HCT116 (cell line): ENCODE data around the gene TAS2R41. TPM values are rescaled to one million over a fixed set of nuclear protein-coding genes. Genes with fewer than 3 reads are reported as not detected.

Experiments
- ATAC-seq: fragments of 200-7000 bp; cut with Tn5 transposase; 2 replicates; pipeline ENCODE4 v1.9.1; 2020; ENCODE audit warnings: mild to moderate bottlenecking, moderate library complexity
- BruUV-seq: library from RNA; stranded (reverse); fragments of 400-500 nt; replicated peaks from 2 replicates; lab custom pipeline; 2021; lab: Mats Ljungman, UMichigan
- CTCF ChIA-PET: fragments of 300-600 bp; sonication (Branson Sonifier 250); formaldehyde crosslinking; loops from one replicate; lab custom pipeline; 2021; ENCODE audit warnings: antibody characterized with exemption; lab: Charles Lee
- POLR2A ChIA-PET: fragments of 300-600, 350-600 bp; sonication (Branson Sonifier 250); formaldehyde crosslinking; loops from one replicate; lab custom pipeline; 2021; ENCODE audit warnings: antibody characterized with exemption; lab: Charles Lee
- RAD21 ChIA-PET, 2 experiments: fragments of 300-600 bp; sonication (Branson Sonifier 250); formaldehyde crosslinking; loops; one replicate each; lab custom pipeline; 2023; ENCODE audit warnings: low total read pairs in 2 of 2; ENCODE audit not compliant: uncharacterized antibody in 2 of 2, unreplicated experiment in 2 of 2, low non-redundant PET in 1 of 2; lab: Charles Lee
- DNase-seq: peaks from one replicate; pipeline ENCODE4 v3.0.0-alpha.2; 2010; ENCODE audit warnings: low read depth, low spot score
- H2AFZ ChIP-seq: fragments of 200-600 bp; shearing (Covaris generic), sonication (generic); 2 replicates; pipeline ENCODE4 v1.6.1; 2017; ENCODE audit warnings: low read depth, mixed run types, mixed read lengths, antibody characterized with exemption, low read length; ENCODE audit not compliant: poor library complexity, severe bottlenecking
- H3K27ac ChIP-seq: 2 replicates; pipeline ENCODE4 v1.5.1; 2012; ENCODE audit warnings: low read depth, low read length
- H3K27me3 ChIP-seq: fragments of 200-600 bp; sonication (generic); 2 replicates; pipeline ENCODE4 v1.6.1; 2016; ENCODE audit warnings: mixed run types, low read length, mixed read lengths; ENCODE audit not compliant: insufficient read depth
- H3K36me3 ChIP-seq, 2 experiments: fragments of 200-500 bp in 1 of 2; fragments of 200-600 bp in 1 of 2; sonication (Bioruptor generic) in 1 of 2; sonication (generic) in 1 of 2; 2 replicates each; pipeline versions ENCODE4 v1.5.1 to v1.6.1; 2014 to 2016; ENCODE audit warnings: low read length in 2 of 2, inconsistent platforms in 1 of 2, mixed read lengths in 1 of 2, mixed run types in 1 of 2; ENCODE audit not compliant: insufficient read depth in 2 of 2, control insufficient read depth in 1 of 2
- H3K4me1 ChIP-seq, 2 experiments: fragments of 200-600 bp in 1 of 2; sonication (generic) in 1 of 2; 2 replicates each; pipeline versions ENCODE4 v1.5.1 to v1.6.1; 2012 to 2017; ENCODE audit warnings: low read length in 2 of 2, inconsistent platforms in 1 of 2, mild to moderate bottlenecking in 1 of 2, mixed read lengths in 1 of 2, mixed run types in 1 of 2, moderate library complexity in 1 of 2; ENCODE audit not compliant: insufficient read depth in 2 of 2, control insufficient read depth in 1 of 2
- H3K4me2 ChIP-seq: fragments of 200-600 bp; sonication (generic); 2 replicates; pipeline ENCODE4 v1.6.1; 2017; ENCODE audit warnings: mixed run types, low read length, mixed read lengths
- H3K4me3 ChIP-seq, 2 experiments: fragments of 200-600 bp in 1 of 2; sonication (generic) in 1 of 2; replicated peaks in 1 of 2; 2 replicates each; pipeline ENCODE4 v1.5.1; 2011 to 2016; ENCODE audit warnings: low read length in 2 of 2, control low read depth in 1 of 2, low read depth in 1 of 2, mild to moderate bottlenecking in 1 of 2, mixed read lengths in 1 of 2, mixed run types in 1 of 2
- H3K79me2 ChIP-seq: fragments of 200-600 bp; sonication (generic); 2 replicates; pipeline ENCODE4 v1.6.1; 2017; ENCODE audit warnings: mild to moderate bottlenecking, mixed run types, low read length, moderate library complexity, mixed read lengths; ENCODE audit not compliant: insufficient read depth
- H3K9ac ChIP-seq: fragments of 200-600 bp; sonication (generic); 2 replicates; pipeline ENCODE4 v1.6.1; 2016; ENCODE audit warnings: low read length, mixed read lengths
- H3K9me2 ChIP-seq: fragments of 200-600 bp; sonication (generic), shearing (Covaris generic); 2 replicates; pipeline ENCODE4 v1.6.1; 2017; ENCODE audit warnings: mixed run types, mild to moderate bottlenecking, moderate library complexity; ENCODE audit not compliant: insufficient read depth
- H3K9me3 ChIP-seq, 2 experiments: fragments of 200-500 bp in 1 of 2; fragments of 200-600 bp in 1 of 2; sonication (Bioruptor generic) in 1 of 2; sonication (generic) in 1 of 2; 2 replicates each; pipeline ENCODE4 v1.6.1; 2014 to 2017; ENCODE audit warnings: low read length in 2 of 2, mixed read lengths in 2 of 2, inconsistent platforms in 1 of 2, low read depth in 1 of 2, mild to moderate bottlenecking in 1 of 2, mixed run types in 1 of 2, moderate library complexity in 1 of 2; ENCODE audit not compliant: control insufficient read depth in 1 of 2, insufficient read depth in 1 of 2
- H4K20me1 ChIP-seq: fragments of 200-600 bp; sonication (generic), shearing (Covaris generic); 2 replicates; pipeline ENCODE4 v1.6.1; 2017; ENCODE audit warnings: mixed run types, mild to moderate bottlenecking, moderate library complexity; ENCODE audit not compliant: insufficient read depth
- ATF3 ChIP-seq: IDR thresholded peaks from 2 replicates; pipeline ENCODE4 v1.6.1; 2012
- CBX3 ChIP-seq: IDR thresholded peaks from 2 replicates; pipeline ENCODE4 v1.6.1; 2012; ENCODE audit warnings: low read depth
- EGR1 ChIP-seq: IDR thresholded peaks from 2 replicates; pipeline ENCODE4 v1.6.1; 2012; ENCODE audit warnings: low read depth
- ELF1 ChIP-seq: IDR thresholded peaks from 2 replicates; pipeline ENCODE4 v1.6.1; 2012; ENCODE audit warnings: low read depth, borderline replicate concordance
- EZH2 ChIP-seq: fragments of 200-600 bp; sonication (generic); IDR thresholded peaks from 2 replicates; pipeline ENCODE4 v1.6.1; 2017; ENCODE audit warnings: antibody characterized with exemption, mixed run types
- EZH2phosphoT487 ChIP-seq: fragments of 200-600 bp; IDR thresholded peaks from 2 replicates; pipeline ENCODE4 v1.6.1; 2018; ENCODE audit warnings: antibody characterized with exemption, borderline replicate concordance
- FOSL1 ChIP-seq: IDR thresholded peaks from 2 replicates; pipeline ENCODE4 v1.6.1; 2012; ENCODE audit warnings: low read depth
- JUND ChIP-seq: IDR thresholded peaks from 2 replicates; pipeline ENCODE4 v1.6.1; 2012
- POLR2A ChIP-seq: IDR thresholded peaks from 2 replicates; pipeline ENCODE4 v1.7.0; 2011; ENCODE audit warnings: borderline replicate concordance; ENCODE audit not compliant: insufficient read depth, insufficient read length; ENCODE audit errors: extremely low read depth
- POLR2AphosphoS5 ChIP-seq: IDR thresholded peaks from 2 replicates; pipeline ENCODE4 v1.6.1; 2011; ENCODE audit warnings: mild to moderate bottlenecking, low read depth, low read length, moderate library complexity
- RAD21 ChIP-seq: IDR thresholded peaks from 2 replicates; pipeline ENCODE4 v1.6.1; 2012; ENCODE audit warnings: low read depth, mild to moderate bottlenecking
- SIN3A ChIP-seq: IDR thresholded peaks from 2 replicates; pipeline ENCODE4 v1.6.1; 2012; ENCODE audit warnings: low read depth
- SP1 ChIP-seq: IDR thresholded peaks from 2 replicates; pipeline ENCODE4 v1.6.1; 2012; ENCODE audit warnings: low read depth
- SRF ChIP-seq: IDR thresholded peaks from 2 replicates; pipeline ENCODE4 v1.6.1; 2012; ENCODE audit warnings: low read depth
- YY1 ChIP-seq: IDR thresholded peaks from 2 replicates; pipeline ENCODE4 v1.6.1; 2011; ENCODE audit warnings: low read length, low read depth, moderate library complexity, mild to moderate bottlenecking; ENCODE audit not compliant: insufficient replicate concordance; ENCODE audit errors: extremely low read depth
- ZNF274 ChIP-seq: fragments of 200-500 bp; sonication (Bioruptor generic); IDR thresholded peaks from 2 replicates; pipeline ENCODE4 v1.6.1; 2014; ENCODE audit warnings: mild to moderate bottlenecking, low read depth, low read length, inconsistent platforms
- intact Hi-C: fragments of 100-400 bp; cut with micrococcal nuclease; formaldehyde crosslinking; loops from 2 replicates; pipeline ENCODE4 v1.10.0; 2022
- total RNA-seq: library from RNA; stranded (reverse); gene quantifications from one replicate; pipeline ENCODE4 v1.2.1, GENCODE V29; 2021; ENCODE audit not compliant: unreplicated experiment
- TF ChIP-seq, protein P1 (sequence below): IDR thresholded peaks from 2 replicates; pipeline ENCODE4 v1.6.1; 2011; ENCODE audit warnings: mild to moderate bottlenecking, low read length, moderate library complexity; ENCODE audit not compliant: insufficient replicate concordance; ENCODE audit errors: extremely low read depth
- TF ChIP-seq, protein P2 (sequence below): IDR thresholded peaks from 2 replicates; pipeline ENCODE4 v1.6.1; 2012; ENCODE audit warnings: low read depth

The TAS2R41 gene
- total RNA-seq, 1 experiment from 2014 or later, result not detected

DNA sequence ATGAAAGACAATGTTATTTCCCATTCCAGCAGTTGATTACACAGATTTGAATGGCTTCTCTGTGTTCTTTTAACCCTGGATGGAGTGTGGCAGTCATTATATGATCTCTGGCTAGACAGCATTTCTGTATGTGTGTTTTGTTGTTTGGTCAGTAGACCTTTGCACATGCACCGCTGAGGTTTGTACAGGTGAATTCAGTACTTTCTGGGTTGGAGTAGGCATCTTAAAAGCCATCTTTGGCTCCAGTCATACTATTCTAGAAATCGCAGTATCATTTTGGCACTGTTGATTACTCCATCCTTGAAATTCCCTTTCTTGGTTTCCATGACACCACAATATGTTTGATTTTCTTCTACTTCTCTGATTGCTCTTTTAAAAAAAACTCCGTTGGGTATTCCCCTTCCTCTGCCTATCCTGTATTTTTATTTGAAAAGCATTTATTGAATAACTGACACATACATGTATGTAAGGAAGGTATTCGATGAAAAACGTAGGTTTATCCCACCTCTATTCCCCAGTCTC lies 29.9 kb downstream of the TAS2R41 start:
- no peaks in the 10 kb centered on the region for H3K79me2 ChIP-seq
- POLR2A ChIA-PET, result no interaction called here
- no peaks in the 10 kb centered on the region for H3K27me3 ChIP-seq
- ATAC-seq (no peak), DNase-seq (no peak)
- BruUV-seq, result no TSS peak
- H3K9me2 ChIP-seq, result no peaks in the 10 kb centered on the region
- H3K9ac ChIP-seq, result no peak overlapping the region
- no peaks in the 10 kb centered on the region for H4K20me1 ChIP-seq
- no peak overlapping the region for H3K27ac ChIP-seq
- RAD21 ChIA-PET, result no interaction called here
- no peaks in the 10 kb centered on the region for H3K9me3 ChIP-seq
- no peak overlapping the region for H3K4me2 ChIP-seq
- H2AFZ ChIP-seq, result no peak overlapping the region
- H3K4me1 ChIP-seq, result no peaks in the 10 kb centered on the region
- H3K36me3 ChIP-seq, result no peaks in the 10 kb centered on the region
- CTCF ChIA-PET, result no interaction called here
- TF ChIP-seq POLR2AphosphoS5 (no peak), POLR2A (no peak), SIN3A (no peak), YY1 (no peak), ZNF274 (no peak), SRF (no peak), FOSL1 (no peak), EGR1 (no peak), CBX3 (no peak), ATF3 (no peak), ELF1 (no peak), SP1 (no peak), EZH2phosphoT487 (no peak), JUND (no peak), EZH2 (no peak), RAD21 (no peak)
- TF ChIP-seq, protein P1, sequence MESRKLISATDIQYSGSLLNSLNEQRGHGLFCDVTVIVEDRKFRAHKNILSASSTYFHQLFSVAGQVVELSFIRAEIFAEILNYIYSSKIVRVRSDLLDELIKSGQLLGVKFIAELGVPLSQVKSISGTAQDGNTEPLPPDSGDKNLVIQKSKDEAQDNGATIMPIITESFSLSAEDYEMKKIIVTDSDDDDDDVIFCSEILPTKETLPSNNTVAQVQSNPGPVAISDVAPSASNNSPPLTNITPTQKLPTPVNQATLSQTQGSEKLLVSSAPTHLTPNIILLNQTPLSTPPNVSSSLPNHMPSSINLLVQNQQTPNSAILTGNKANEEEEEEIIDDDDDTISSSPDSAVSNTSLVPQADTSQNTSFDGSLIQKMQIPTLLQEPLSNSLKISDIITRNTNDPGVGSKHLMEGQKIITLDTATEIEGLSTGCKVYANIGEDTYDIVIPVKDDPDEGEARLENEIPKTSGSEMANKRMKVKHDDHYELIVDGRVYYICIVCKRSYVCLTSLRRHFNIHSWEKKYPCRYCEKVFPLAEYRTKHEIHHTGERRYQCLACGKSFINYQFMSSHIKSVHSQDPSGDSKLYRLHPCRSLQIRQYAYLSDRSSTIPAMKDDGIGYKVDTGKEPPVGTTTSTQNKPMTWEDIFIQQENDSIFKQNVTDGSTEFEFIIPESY, result no peak
- TF ChIP-seq, protein P2, sequence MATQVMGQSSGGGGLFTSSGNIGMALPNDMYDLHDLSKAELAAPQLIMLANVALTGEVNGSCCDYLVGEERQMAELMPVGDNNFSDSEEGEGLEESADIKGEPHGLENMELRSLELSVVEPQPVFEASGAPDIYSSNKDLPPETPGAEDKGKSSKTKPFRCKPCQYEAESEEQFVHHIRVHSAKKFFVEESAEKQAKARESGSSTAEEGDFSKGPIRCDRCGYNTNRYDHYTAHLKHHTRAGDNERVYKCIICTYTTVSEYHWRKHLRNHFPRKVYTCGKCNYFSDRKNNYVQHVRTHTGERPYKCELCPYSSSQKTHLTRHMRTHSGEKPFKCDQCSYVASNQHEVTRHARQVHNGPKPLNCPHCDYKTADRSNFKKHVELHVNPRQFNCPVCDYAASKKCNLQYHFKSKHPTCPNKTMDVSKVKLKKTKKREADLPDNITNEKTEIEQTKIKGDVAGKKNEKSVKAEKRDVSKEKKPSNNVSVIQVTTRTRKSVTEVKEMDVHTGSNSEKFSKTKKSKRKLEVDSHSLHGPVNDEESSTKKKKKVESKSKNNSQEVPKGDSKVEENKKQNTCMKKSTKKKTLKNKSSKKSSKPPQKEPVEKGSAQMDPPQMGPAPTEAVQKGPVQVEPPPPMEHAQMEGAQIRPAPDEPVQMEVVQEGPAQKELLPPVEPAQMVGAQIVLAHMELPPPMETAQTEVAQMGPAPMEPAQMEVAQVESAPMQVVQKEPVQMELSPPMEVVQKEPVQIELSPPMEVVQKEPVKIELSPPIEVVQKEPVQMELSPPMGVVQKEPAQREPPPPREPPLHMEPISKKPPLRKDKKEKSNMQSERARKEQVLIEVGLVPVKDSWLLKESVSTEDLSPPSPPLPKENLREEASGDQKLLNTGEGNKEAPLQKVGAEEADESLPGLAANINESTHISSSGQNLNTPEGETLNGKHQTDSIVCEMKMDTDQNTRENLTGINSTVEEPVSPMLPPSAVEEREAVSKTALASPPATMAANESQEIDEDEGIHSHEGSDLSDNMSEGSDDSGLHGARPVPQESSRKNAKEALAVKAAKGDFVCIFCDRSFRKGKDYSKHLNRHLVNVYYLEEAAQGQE, result no peak
- H3K4me3 ChIP-seq, result no peak overlapping the region
- intact Hi-C loops, result no loop called here
